Measurements from ENCODE around the gene BLOC1S3. TPM values are rescaled to one million over a fixed set of nuclear protein-coding genes. Genes with fewer than 3 reads are reported as not detected.

The BLOC1S3 gene
- total and polyA plus RNA-seq, 2 of the 13 experiments (the other 11 are each of a cell fraction or from before 2014, with no cell fraction given) = 4.3 to 4.8 TPM

- TF ChIP-seq ZNF646 (CRISPR knock-in tag; IDR thresholded peaks at IDR 0.05) = no peak
- no peak for TF ChIP-seq ZKSCAN5 (CRISPR knock-in tag; IDR thresholded peaks at IDR 0.05)
- TF ChIP-seq ZNF670 (CRISPR knock-in tag; IDR thresholded peaks at IDR 0.05; ENCODE audit: borderline replicate concordance) = no peak
- no peak for TF ChIP-seq ZFY (CRISPR knock-in tag; IDR thresholded peaks at IDR 0.05)
- 0 out of 2 replicates have a peak, but pooled peaks have one; percentile 13 for TF ChIP-seq ZFP91 (CRISPR knock-in tag; IDR thresholded peaks at IDR 0.05; ENCODE audit: borderline replicate concordance)
- no peak for TF ChIP-seq ZFP36L2 (CRISPR knock-in tag; IDR thresholded peaks at IDR 0.05)
- peak; percentile 24; the same call in 1 of the 2 replicates for TF ChIP-seq PRDM10 (CRISPR knock-in tag; IDR thresholded peaks at IDR 0.05; ENCODE audit: low read depth)
- TF ChIP-seq ZNF253 (CRISPR knock-in tag; IDR thresholded peaks at IDR 0.05; ENCODE audit: borderline replicate concordance) = no peak
- 0 out of 2 replicates have a peak, but pooled peaks have one; percentile 32 for TF ChIP-seq RELA (CRISPR knock-in tag; IDR thresholded peaks at IDR 0.05)
- TF ChIP-seq MXD1 (CRISPR knock-in tag; IDR thresholded peaks at IDR 0.05) = no peak
- TF ChIP-seq ZNF557 (CRISPR knock-in tag; IDR thresholded peaks at IDR 0.05) = no peak
- no peak for TF ChIP-seq RAD21 (CRISPR knock-in tag; IDR thresholded peaks at IDR 0.05)
- TF ChIP-seq TEAD2 (CRISPR knock-in tag; IDR thresholded peaks at IDR 0.05) = no peak
- no peak for TF ChIP-seq ATF6 (CRISPR knock-in tag; conservative IDR thresholded peaks at IDR 0.05)
- no peak for TF ChIP-seq HNRNPK (IDR thresholded peaks at IDR 0.05; ENCODE audit: low read depth, low read length, poor library complexity, severe bottlenecking)
These were observed 11.8 kb upstream of the BLOC1S3 start (continued) for GRCh38 chr19:45166723-45167252.

Measured in HepG2 (cell line).